ENCODE measurements around the gene SLC25A19.
"Not testable (repeated sequence)": the region's sequence is repeated elsewhere in the genome, so short reads cannot be mapped to it uniquely, and the experiment has no call there.

SLC25A19 gene

DNA sequence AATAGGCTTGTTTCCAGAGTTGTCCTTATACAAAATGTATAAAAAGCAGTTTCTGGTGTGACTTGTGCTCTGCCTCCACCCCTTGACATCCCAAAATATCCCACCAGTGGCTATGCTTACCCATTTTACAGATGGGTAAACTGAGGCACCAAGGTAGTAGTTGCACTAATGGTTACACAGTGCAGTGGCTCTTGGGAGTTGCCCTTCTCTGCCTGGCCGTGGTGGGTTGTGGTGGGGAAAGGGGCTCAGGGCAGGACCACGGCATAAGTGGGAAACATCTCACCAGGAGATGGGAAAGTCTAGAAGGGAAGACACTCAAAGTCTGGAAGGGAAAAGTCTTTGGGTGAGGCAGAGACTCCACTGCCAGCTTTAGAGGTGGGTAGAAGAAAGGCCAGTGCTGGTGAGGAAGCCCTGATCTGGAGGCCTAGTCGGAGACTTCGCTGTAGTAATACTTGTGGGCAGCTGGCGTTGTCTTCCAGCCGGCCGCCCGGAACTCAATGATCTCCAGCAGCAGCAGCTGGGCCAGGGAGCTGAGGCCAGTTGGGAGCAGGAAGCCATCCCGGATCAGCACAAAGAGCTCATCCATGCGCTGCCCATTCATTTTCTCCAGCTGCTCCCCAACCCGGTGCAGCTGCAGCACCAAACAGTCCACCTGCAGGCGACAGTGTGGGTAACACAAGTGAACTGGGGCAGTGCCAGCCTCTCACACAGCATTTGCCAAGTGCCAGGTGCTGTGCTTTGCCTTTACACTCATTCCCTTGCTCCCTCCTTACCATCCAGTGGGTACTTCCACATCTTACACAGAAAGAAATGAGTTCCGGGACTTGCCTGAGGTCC, 22.7 kb downstream of the SLC25A19 start:
- H3K4me3 ChIP-seq (ENCODE audit: low read depth, low read length): no peak overlapping the region
- TF ChIP-seq, protein P1, sequence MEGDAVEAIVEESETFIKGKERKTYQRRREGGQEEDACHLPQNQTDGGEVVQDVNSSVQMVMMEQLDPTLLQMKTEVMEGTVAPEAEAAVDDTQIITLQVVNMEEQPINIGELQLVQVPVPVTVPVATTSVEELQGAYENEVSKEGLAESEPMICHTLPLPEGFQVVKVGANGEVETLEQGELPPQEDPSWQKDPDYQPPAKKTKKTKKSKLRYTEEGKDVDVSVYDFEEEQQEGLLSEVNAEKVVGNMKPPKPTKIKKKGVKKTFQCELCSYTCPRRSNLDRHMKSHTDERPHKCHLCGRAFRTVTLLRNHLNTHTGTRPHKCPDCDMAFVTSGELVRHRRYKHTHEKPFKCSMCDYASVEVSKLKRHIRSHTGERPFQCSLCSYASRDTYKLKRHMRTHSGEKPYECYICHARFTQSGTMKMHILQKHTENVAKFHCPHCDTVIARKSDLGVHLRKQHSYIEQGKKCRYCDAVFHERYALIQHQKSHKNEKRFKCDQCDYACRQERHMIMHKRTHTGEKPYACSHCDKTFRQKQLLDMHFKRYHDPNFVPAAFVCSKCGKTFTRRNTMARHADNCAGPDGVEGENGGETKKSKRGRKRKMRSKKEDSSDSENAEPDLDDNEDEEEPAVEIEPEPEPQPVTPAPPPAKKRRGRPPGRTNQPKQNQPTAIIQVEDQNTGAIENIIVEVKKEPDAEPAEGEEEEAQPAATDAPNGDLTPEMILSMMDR (IDR thresholded peaks at IDR 0.05; ENCODE audit: low read depth, low read length): no peak

DNA sequence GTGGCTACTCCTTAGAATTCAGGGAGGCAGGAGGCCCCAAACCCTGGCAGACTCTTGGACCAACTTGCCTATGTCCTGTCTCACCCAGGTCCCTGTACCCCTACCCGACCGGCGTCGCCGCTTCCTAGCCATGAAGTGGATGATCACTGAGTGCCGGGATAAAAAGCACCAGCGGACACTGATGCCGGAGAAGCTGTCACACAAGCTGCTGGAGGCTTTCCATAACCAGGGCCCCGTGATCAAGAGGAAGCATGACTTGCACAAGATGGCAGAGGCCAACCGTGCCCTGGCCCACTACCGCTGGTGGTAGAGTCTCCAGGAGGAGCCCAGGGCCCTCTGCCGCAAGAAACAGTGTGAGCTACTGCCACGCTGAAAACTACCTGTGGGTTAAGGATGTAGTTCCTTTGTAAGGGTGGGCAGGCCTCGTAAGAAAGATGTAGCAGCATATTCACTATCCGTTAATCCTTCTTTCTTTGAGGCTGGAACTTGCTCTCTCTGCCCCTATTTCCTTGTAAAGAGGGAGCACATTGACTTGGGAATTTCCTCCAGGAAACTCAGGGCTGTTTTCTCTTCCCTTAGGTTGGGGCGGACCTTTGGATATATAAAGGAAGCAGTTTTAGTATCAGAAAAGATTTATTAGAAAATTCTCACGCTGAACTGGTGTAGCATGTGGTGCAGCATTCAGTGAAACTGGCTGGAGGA, 23.5 kb downstream of the SLC25A19 start:
- TF ChIP-seq, protein P1 (IDR thresholded peaks at IDR 0.05; ENCODE audit: low read depth, low read length): no peak
- no peak overlapping the region for H3K4me3 ChIP-seq (ENCODE audit: low read depth, low read length)

DNA sequence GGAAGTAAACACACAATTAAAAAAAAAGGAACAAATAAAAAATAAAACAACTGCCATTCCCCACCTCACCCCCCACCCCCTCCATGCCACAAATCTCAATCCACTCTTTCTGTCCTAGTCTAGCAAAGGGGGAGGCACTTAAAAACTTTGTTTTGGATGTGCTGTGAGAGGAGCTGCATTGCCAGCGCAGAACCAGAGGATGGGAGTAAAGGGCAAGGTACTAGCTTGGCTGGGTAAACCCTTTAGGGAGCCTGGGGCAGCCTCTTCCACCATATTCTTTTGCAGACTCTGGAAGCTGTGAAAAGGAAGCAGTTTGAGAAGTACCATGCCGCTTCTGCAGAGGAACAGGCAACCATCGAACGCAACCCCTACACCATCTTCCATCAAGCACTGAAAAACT, 26.2 kb downstream of the SLC25A19 start:
- no peak overlapping the region for H3K4me3 ChIP-seq (ENCODE audit: low read depth, low read length)
- TF ChIP-seq, protein P1 (IDR thresholded peaks at IDR 0.05; ENCODE audit: low read depth, low read length): no peak

DNA sequence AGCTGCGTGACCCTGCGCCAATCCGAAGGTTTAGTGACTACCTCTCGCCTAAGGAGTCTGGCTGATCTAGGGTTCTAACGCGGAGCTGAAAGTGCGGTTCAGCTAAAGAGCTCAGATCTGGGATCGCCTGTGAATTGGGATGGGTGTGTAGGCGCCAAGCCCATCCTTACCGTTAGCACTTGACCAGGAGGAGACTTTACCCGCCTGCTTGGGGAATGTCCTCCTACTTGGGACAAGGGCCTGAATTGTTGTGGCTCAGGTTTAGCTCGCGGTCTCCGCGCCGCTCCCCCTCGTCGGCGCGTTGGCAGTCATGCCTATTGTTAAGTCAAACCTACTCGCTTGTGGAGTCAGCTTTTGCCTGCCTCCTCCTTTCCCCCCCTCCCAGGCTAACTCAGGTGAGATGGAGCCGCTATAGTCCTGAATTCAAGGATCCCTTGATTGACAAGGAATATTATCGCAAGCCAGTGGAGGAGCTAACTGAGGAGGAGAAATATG, 27.1 kb downstream of the SLC25A19 start:
- H3K4me3 ChIP-seq (ENCODE audit: low read depth, low read length): peak overlapping the region; percentile 98
- TF ChIP-seq, protein P1 (IDR thresholded peaks at IDR 0.05; ENCODE audit: low read depth, low read length): no peak

DNA sequence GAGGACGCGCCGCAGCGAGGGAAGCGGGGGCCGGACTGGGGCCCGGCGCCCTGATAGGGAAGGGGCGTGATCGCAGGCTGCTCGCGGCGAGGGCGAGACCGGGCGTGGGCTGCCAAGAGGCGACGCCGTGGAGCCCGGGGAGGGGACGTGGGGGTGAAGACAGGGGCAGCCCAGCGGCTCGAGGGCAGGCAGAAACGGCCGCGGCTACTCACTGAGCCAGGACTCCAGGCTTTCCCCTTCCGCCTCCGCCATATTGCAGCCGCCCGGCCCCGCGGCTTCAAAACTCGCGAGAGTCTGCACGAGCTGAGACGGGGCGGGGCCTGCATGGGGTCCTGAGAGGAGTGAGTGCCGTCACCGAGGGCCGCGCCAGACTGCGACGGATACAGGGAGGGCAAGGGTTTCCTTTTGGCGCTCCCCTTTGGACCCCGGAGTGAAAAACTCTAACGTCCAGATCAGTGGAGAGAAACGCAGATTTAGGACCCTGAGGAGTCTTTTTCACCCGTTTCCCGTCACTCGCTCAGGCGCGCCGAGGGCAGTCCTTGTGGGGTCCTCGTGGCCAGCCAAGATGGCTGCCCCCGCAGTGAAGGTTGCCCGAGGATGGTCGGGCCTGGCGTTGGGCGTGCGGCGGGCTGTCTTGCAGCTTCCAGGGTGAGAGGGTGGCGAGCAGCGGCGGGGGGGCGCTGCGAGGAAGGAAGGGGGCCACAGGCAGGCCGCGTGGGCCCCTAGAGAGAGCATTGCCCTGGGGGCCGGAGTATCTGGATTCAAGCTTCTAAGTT, 27.7 kb downstream of the SLC25A19 start, which contains the start of the genes GGA3 and MRPS7:
TSS of gene GGA3 (minus strand) at position 271 of the 776 bp plus-strand sequence. CDS start at position 252, 19 bp downstream.
TSS of gene MRPS7 (plus strand) at position 544 of the 776 bp plus-strand sequence. CDS start at position 566, 22 bp downstream.
- H3K4me3 ChIP-seq (ENCODE audit: low read depth, low read length): peak within 1 kb of the TSS; percentile 98
- TF ChIP-seq, protein P1 (IDR thresholded peaks at IDR 0.05; ENCODE audit: low read depth, low read length): no peak

DNA sequence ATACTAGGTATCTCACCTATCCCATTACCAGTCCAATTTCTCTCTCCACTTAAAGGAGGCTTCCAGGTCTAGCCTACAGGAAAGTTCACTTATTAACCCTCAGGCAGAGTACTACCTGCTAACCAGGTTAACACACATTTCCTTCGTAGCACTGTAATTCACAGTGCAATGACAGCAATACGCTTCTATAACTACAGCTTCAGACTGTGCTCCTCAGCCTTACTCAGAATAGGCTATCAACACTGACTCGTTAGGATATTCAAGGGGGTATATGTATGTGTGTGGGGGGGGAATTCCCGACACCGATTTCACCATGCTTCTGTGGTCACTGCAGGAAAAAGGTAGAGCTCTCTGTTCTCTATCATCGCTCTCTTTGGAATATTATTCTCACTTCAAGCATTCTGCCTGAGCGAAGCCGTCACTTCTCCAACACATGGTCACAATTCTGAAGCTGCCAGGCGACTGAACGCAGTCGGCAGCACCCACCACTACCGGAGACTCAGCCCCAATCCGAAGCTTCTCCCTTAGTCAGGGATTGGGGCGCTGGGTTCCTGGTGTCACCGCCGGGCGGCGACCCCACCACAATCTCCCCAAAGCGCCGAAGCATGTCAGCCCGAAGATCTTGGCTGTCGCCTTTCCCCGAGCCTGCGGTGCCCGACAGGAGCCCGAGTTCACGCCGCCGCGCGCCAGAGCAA, 28.4 kb downstream of the SLC25A19 start:
- TF ChIP-seq, protein P1 (IDR thresholded peaks at IDR 0.05; ENCODE audit: low read depth, low read length): no peak

DNA sequence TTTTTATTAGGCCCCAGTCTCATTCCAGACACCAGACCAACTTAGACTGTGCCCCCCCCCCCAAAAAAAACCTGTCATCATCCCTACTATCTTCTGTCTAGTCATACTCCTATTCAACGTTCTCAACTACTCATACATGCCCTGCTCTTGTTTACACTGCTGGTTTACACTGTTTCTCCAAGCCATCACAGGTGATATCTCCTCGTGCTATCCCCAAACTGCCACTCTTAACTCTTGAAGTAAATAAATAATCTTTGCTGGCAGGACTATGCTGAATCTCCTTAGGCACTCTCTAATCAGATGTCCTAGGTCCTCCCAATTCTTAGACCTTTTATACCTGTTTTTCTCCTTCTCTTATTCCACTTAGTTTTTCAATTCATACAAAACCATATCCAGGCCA, 32.0 kb downstream of the SLC25A19 start:
- not testable (repeated sequence) for H3K4me3 ChIP-seq (ENCODE audit: low read depth, low read length)

More for the DNA sequence above, 28.4 kb downstream of the SLC25A19 start:
- H3K4me3 ChIP-seq (ENCODE audit: low read depth, low read length): peak overlapping the region; percentile 98

DNA sequence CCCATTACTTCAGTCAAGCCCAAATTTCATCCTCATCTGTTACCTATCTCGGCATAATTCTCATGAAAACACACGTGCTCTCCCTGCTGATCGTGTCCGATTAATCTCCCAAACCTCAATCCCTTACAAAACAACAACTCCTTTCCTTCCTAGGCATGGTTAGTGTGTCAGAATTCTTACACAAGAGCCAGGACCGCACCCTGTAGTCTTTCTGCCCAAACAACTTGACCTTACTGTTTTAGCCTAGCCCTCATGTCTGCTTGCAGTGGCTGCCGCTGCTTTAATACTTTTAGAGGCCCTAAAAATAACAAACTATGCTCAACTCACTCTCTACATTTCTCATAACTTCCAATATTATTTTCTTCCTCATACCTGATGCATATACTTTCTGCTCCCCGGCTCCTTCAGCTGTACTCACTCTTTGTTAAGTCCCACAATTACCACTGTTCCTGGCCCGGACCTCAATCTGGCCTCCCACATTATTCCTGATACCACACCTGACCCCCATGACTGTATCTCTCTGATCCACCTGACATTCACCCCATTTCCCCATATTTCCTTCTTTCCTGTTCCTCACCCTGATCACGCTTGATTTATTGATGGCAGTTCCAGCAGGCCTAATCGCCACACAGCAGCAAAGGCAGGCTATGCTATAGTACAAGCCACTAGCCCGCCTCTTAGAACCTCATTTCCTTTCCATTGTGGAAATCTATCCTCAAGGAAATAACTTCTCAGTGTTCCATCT, 33.1 kb downstream of the SLC25A19 start:
- H3K4me3 ChIP-seq (ENCODE audit: low read depth, low read length): not testable (repeated sequence)
